ENCODE measurements around the gene OR4C11. TPM values are rescaled to one million over a fixed set of nuclear protein-coding genes. Genes with fewer than 3 reads are reported as not detected.

The OR4C11 gene, protein sequence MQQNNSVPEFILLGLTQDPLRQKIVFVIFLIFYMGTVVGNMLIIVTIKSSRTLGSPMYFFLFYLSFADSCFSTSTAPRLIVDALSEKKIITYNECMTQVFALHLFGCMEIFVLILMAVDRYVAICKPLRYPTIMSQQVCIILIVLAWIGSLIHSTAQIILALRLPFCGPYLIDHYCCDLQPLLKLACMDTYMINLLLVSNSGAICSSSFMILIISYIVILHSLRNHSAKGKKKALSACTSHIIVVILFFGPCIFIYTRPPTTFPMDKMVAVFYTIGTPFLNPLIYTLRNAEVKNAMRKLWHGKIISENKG
- total RNA-seq (2014; rRNA removed; shearing (Covaris generic)) = not detected in 2 replicates

DNA sequence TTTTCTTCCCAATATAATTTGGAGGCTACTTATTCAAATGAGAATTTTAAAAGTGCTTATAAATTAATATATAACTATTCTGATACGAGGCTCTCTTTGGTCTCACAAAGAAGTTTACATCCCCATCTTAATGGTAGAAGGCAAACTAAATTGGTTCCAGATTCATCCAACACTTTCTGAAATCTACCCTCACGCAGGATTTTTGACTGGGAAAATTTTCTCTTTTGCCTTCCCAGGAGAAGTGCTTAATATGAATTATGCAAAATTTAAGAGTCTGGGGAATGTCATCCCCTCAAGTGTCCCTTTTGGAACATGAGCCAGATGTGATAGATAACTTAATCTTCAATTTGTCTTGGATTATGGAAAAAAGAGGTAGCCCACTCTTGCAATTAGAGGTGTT lies at the start of gene OR4C11:
OR4C11 (minus strand) TSS at position 101 of the 400 bp plus-strand sequence. CDS start 3,272 bp downstream, outside the sequence.
- no peak for DNase-seq (ENCODE audit: low read depth)

DNA sequence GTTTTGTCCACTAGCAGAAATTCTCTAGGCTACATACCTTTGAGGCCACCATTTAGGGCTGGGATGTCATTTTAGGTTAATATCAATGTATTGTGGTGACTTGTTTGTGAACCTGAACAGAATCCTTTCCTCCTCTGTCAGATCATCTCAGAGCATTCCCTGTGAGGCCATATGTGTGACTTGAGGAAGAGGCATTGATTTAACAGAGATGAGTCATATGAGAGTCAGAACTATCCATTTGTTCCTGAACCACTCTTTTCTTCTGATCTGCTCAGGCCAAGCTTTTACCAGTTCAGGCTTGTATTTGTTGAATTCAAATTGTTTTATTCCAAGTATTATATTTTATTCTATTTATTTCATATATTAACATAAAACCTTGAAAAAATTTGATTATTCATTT lies 47.7 kb upstream of the OR4C11 start:
- no peak for DNase-seq (ENCODE audit: low read depth)

DNA sequence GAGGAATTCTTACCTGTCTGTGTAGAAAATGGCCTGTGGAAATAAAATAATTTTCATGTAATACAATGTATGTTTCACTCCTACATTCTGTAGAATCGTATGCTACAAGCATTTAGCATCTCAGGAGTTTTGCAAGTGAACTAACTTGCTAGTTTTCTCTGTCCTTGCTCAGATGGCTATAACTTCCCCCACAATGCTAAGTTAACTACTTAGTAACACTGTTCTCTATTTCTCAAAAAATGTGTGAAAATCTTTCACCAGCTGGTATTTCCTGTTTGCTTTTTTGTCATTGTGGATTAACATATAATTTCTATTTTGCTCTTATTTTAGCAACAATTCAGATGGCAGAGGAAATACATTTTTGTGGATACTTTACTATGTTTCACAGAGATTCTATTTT lies 45.1 kb upstream of the OR4C11 start:
- no peak for DNase-seq (ENCODE audit: low read depth)

DNA sequence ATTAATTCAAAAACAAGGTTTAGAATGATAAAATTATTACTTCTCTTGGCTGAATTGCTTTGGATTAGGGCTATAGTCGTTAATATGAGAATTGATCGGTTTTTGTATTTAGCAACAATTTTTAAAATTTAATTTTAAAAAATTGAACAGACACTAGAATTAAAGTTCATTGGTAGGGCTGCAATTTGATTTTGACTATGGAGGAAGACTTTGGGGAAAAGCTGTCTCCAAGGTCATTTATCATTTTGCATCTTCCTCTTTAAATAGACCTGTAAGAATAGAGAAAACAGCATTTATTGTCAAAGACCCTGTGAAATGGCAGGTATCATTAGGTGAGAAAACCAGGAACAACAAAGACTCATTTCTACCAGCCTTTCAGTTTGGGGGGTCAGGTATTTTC lies 40.6 kb upstream of the OR4C11 start, which contains the start of gene OR4S2:
OR4S2 (plus strand) TSS at position 301 of the 400 bp plus-strand sequence. CDS start 2,577 bp downstream, outside the sequence.
- no peak for DNase-seq (ENCODE audit: low read depth)

DNA sequence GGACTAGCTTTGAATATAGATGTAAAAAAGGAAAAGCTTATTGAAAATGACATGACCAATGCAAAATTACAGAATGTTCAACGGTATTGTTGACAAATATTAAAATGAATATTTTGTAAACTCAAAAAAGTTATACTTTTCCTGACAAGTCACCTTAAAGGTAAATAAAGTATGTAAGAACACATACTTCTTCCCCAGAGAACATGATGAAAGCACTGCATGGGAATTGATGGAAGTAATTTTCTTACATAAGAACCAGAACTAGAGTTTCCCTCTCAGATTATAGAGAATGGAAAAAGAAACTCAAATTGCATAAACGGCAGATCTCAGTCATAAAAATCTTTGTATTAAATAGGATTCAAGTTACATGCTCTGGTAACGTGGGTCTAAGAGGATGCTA lies 27.4 kb upstream of the OR4C11 start, which contains the start of gene OR4P4:
OR4P4 (plus strand) TSS at position 301 of the 400 bp plus-strand sequence.
- DNase-seq (ENCODE audit: low read depth) = no peak

DNA sequence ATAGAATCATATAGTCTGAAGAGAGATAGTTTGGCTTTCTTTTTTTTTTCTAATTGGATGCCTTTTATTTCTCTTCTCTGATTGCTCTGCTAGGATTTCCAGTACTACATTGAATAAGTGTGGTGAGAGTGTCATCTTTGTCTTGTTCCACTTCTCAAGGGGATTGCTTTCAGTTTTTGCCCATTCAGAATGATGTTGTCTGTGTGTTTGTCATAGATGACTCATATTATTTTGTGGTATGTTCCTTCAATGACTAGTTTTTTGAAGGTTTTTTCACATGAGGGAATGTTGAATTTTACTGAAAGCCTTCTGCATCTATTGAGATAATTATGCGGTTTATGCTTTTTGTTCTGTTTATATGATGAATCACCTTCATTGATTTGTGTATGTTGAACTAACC lies 17.1 kb upstream of the OR4C11 start:
- no peak for DNase-seq (ENCODE audit: low read depth)

DNA sequence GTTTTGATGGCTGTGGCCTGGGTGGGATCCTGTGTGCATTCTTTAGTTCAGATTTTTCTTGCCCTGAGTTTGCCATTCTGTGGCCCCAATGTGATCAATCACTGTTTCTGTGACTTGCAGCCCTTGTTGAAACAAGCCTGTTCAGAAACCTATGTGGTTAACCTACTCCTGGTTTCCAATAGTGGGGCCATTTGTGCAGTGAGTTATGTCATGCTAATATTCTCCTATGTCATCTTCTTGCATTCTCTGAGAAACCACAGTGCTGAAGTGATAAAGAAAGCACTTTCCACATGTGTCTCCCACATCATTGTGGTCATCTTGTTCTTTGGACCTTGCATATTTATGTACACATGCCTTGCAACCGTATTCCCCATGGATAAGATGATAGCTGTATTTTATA lies 34.9 kb downstream of the OR4C11 start:
- no peak for DNase-seq (ENCODE audit: low read depth)

DNA sequence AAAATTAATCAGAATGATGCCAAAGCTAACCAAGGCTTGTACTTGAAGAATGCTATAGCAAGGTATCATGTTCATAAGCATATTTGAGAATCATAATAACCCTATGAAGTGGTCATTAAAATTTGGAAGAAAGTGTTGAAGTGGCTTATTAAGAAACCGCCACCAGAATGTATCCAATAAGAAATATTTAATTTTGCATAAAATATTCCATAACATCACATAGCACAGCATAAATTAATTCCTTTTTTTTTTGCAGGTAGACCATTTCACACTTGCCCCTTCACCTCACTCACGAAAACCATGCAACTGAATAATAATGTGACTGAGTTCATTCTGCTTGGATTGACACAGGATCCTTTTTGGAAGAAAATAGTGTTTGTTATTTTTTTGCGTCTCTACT lies 35.6 kb downstream of the OR4C11 start, which contains the start of gene OR4C16:
OR4C16 (plus strand) TSS at position 301 of the 400 bp plus-strand sequence; CDS start at position 301, 0 bp downstream.
- DNase-seq (ENCODE audit: low read depth) = no peak

DNA sequence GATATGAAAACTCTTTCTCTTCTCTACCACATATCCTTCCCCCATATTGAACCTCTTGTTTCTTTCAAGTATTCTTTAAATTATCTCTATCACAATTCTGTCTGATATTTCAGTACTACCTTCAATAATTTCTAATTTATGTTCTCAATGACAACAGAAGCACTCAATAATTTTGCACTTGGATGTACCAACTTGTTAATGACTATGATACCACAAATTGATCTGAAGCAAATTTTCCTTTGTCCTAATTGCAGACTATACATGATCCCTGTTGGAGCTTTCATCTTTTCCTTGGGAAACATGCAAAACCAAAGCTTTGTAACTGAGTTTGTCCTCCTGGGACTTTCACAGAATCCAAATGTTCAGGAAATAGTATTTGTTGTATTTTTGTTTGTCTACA lies 53.3 kb downstream of the OR4C11 start, which contains the start of gene OR4C15:
OR4C15 (plus strand) TSS at position 301 of the 400 bp plus-strand sequence; CDS start at position 301, 0 bp downstream.
- DNase-seq (ENCODE audit: low read depth) = no peak

Other genes with a start within 250 kb of the OR4C11 start
- gene OR4A15, start 239.7 kb downstream of the OR4C11 start, total RNA-seq (2014; rRNA removed; shearing (Covaris generic)) = not detected in 2 replicates
- not detected in 2 replicates for gene OR4C15, start 53.2 kb downstream of the OR4C11 start, total RNA-seq (2014; rRNA removed; shearing (Covaris generic))
- not detected in 2 replicates for gene OR4C16, start 35.5 kb downstream of the OR4C11 start, total RNA-seq (2014; rRNA removed; shearing (Covaris generic))
- not detected in 2 replicates for gene OR4P4, start 27.5 kb upstream of the OR4C11 start, total RNA-seq (2014; rRNA removed; shearing (Covaris generic))
- gene OR4S2, start 40.7 kb upstream of the OR4C11 start, total RNA-seq (2014; rRNA removed; shearing (Covaris generic)) = not detected in 2 replicates
- not detected in 2 replicates for gene OR4C6, start 54.6 kb upstream of the OR4C11 start, total RNA-seq (2014; rRNA removed; shearing (Covaris generic))
- not detected in 2 replicates for gene OR5D13, start 165.8 kb upstream of the OR4C11 start, total RNA-seq (2014; rRNA removed; shearing (Covaris generic))
- not detected in 2 replicates for gene OR5D14, start 187.9 kb upstream of the OR4C11 start, total RNA-seq (2014; rRNA removed; shearing (Covaris generic))
- gene OR5L1, start 203.7 kb upstream of the OR4C11 start, total RNA-seq (2014; rRNA removed; shearing (Covaris generic)) = not detected in 2 replicates
- not detected in 2 replicates for gene OR5D18, start 212.0 kb upstream of the OR4C11 start, total RNA-seq (2014; rRNA removed; shearing (Covaris generic))
- gene OR5L2, start 219.6 kb upstream of the OR4C11 start, total RNA-seq (2014; rRNA removed; shearing (Covaris generic)) = not detected in 2 replicates
- not detected in 2 replicates for gene OR5D16, start 231.1 kb upstream of the OR4C11 start, total RNA-seq (2014; rRNA removed; shearing (Covaris generic))